NT2/D1 (cell line): ENCODE measurements around the gene MAST4.

ENCODE experiments used
- DNase-seq: peaks from one replicate; pipeline ENCODE4 v3.0.0-alpha.2; 2011; ENCODE audit warnings: low read depth, low spot score
- H3K27me3 ChIP-seq: 2 replicates; pipeline ENCODE4 v1.6.0; 2011; ENCODE audit warnings: mild to moderate bottlenecking; ENCODE audit not compliant: insufficient read length, insufficient read depth
- H3K36me3 ChIP-seq: 2 replicates; pipeline ENCODE4 v1.6.1; 2011; ENCODE audit warnings: mild to moderate bottlenecking, low read length, mixed read lengths; ENCODE audit not compliant: insufficient read depth, insufficient read length
- H3K4me1 ChIP-seq: 2 replicates; pipeline ENCODE4 v1.5.1; 2011; ENCODE audit not compliant: insufficient read depth, insufficient read length
- H3K4me3 ChIP-seq: 2 replicates; pipeline ENCODE4 v1.5.1; 2011; ENCODE audit warnings: low read depth; ENCODE audit not compliant: insufficient read length
- H3K9ac ChIP-seq: 2 replicates; pipeline ENCODE4 v1.6.0; 2011; ENCODE audit warnings: low read depth; ENCODE audit not compliant: insufficient read length
- H3K9me3 ChIP-seq: 2 replicates; pipeline ENCODE4 v1.5.1; 2011; ENCODE audit warnings: mild to moderate bottlenecking, low read length; ENCODE audit not compliant: insufficient read depth
- SUZ12 ChIP-seq: IDR thresholded peaks from 2 replicates; pipeline ENCODE4 v1.6.1; 2011; ENCODE audit not compliant: insufficient read length, insufficient read depth; ENCODE audit errors: extremely low read depth
- YY1 ChIP-seq: IDR thresholded peaks from 2 replicates; pipeline ENCODE4 v1.6.1; 2011; ENCODE audit not compliant: insufficient read length, insufficient read depth
- ZNF274 ChIP-seq: IDR thresholded peaks from 2 replicates; pipeline ENCODE4 v1.6.1; 2011; ENCODE audit warnings: mild to moderate bottlenecking, low read depth, low read length

Gene MAST4

GRCh38 chr5:67073045-67073680 lies 477.0 kb downstream of the MAST4 start:
- H3K9me3 ChIP-seq: no peaks in the 10 kb centered on the region
- no peak overlapping the region for H3K4me3 ChIP-seq
- no peak overlapping the region for H3K9ac ChIP-seq
- DNase-seq: no peak
- no peaks in the 10 kb centered on the region for H3K4me1 ChIP-seq
- no peaks in the 10 kb centered on the region for H3K27me3 ChIP-seq
- no peaks in the 10 kb centered on the region for H3K36me3 ChIP-seq
- no peak for TF ChIP-seq SUZ12
- TF ChIP-seq YY1: no peak
- TF ChIP-seq ZNF274: no peak

- DNase-seq: no peak
These were observed 481.1 kb downstream of the MAST4 start for GRCh38 chr5:67077296-67077695.

GRCh38 chr5:67081261-67081660 lies 485.1 kb downstream of the MAST4 start:
- Histone ChIP-seq H3K4me1 (no peaks in the 10 kb centered on the region), H3K4me3 (no peak overlapping the region), H3K9me3 (no peaks in the 10 kb centered on the region), H3K36me3 (no peaks in the 10 kb centered on the region), H3K9ac (no peak overlapping the region), H3K27me3 (no peaks in the 10 kb centered on the region)
- DNase-seq: no peak
- TF ChIP-seq SUZ12 (no peak), YY1 (no peak), ZNF274 (no peak)

More at GRCh38 chr5:67077296-67077695, 481.1 kb downstream of the MAST4 start:
- Histone ChIP-seq H3K36me3 (no peaks in the 10 kb centered on the region), H3K4me3 (no peak overlapping the region), H3K4me1 (no peaks in the 10 kb centered on the region), H3K9ac (no peak overlapping the region), H3K9me3 (no peaks in the 10 kb centered on the region), H3K27me3 (no peaks in the 10 kb centered on the region)
- TF ChIP-seq SUZ12 (no peak), ZNF274 (no peak), YY1 (no peak)

DNA sequence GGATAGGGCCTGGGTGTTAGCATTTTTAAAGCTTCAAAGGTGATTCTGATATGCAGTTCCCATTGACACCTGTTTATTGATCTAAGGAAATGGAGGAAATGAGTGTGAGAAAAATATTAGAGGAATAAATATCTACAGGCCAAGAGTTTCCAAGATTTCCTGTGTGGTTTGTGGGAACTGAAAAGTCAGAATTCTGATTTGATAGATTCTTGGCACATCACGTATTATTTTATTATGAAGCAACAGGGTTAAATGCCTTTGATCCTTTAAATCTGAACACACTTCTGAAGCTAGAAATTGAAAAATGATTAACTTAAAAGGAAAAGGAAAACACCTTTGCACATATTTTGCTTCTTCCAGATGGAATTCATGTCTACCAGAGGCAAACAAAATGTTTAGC lies 486.7 kb downstream of the MAST4 start:
- no peak for TF ChIP-seq ZNF274
- no peak for TF ChIP-seq SUZ12
- TF ChIP-seq YY1: no peak

DNA sequence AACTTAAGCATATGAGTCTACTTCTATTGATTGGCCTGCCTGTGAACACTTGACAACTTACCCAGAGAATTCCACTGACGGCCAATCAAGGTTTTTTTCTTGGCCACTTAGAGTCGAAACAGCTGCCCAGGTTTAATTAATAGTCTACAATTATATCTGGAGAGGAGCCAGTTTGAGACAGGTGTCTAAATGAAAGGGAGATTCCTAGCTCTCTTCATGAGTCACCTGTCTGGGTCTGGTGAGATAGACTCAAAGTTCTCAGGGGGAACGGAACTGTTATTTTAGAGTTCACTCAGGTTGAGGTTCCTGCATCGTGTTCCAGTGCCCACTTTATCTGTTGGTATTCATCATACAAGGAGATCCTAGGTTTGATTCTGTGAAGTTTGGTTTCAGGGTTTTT lies 489.4 kb downstream of the MAST4 start:
- TF ChIP-seq SUZ12 (no peak), ZNF274 (no peak), YY1 (no peak)
- Histone ChIP-seq H3K9me3 (no peaks in the 10 kb centered on the region), H3K4me1 (no peaks in the 10 kb centered on the region), H3K9ac (no peak overlapping the region), H3K4me3 (no peak overlapping the region), H3K36me3 (no peaks in the 10 kb centered on the region), H3K27me3 (no peaks in the 10 kb centered on the region)
- no peak for DNase-seq

More for the DNA sequence above, 486.7 kb downstream of the MAST4 start:
- Histone ChIP-seq H3K36me3 (no peaks in the 10 kb centered on the region), H3K4me1 (no peaks in the 10 kb centered on the region), H3K9me3 (no peaks in the 10 kb centered on the region), H3K4me3 (no peak overlapping the region), H3K27me3 (no peaks in the 10 kb centered on the region), H3K9ac (no peak overlapping the region)
- DNase-seq: no peak

GRCh38 chr5:67089200-67089725 lies 493.1 kb downstream of the MAST4 start:
- no peaks in the 10 kb centered on the region for H3K27me3 ChIP-seq
- H3K9me3 ChIP-seq: no peaks in the 10 kb centered on the region
- no peak overlapping the region for H3K4me3 ChIP-seq
- H3K36me3 ChIP-seq: no peaks in the 10 kb centered on the region
- H3K4me1 ChIP-seq: no peaks in the 10 kb centered on the region
- TF ChIP-seq YY1: no peak
- TF ChIP-seq SUZ12: no peak
- TF ChIP-seq ZNF274: no peak
- no peak for DNase-seq
- H3K9ac ChIP-seq: no peak overlapping the region

GRCh38 chr5:67090040-67090439 lies 493.8 kb downstream of the MAST4 start:
- Histone ChIP-seq H3K9me3 (no peaks in the 10 kb centered on the region), H3K9ac (no peak overlapping the region), H3K27me3 (no peaks in the 10 kb centered on the region), H3K36me3 (no peaks in the 10 kb centered on the region), H3K4me3 (no peak overlapping the region), H3K4me1 (no peaks in the 10 kb centered on the region)
- DNase-seq: no peak
- no peak for TF ChIP-seq ZNF274
- TF ChIP-seq SUZ12: no peak
- TF ChIP-seq YY1: no peak

DNA sequence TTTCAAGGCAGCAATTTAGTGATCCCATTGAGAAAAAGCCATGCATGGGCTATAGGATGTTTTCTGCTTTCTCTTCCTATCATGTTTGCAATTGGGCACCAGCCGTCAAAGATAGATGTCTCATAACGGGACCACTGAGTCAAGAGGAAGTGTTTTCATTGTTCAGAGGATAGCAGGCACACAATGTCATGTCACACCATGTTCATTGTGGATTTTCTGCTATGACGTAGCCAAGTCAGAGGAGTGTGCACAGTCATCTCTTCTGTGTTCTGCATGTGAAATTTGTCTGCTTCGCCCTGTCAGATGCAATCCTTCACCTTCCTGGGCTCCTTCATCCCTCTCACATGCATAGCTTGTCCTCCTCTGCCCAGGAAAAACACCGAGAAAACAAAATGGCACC lies 494.4 kb downstream of the MAST4 start:
- H3K36me3 ChIP-seq: no peaks in the 10 kb centered on the region
- no peak for DNase-seq
- no peak for TF ChIP-seq ZNF274
- no peak overlapping the region for H3K9ac ChIP-seq
- H3K9me3 ChIP-seq: no peaks in the 10 kb centered on the region
- no peaks in the 10 kb centered on the region for H3K4me1 ChIP-seq
- H3K27me3 ChIP-seq: no peaks in the 10 kb centered on the region
- no peak overlapping the region for H3K4me3 ChIP-seq
